GM19351 (cell line): Measurements from ENCODE around the gene USP17L10.
"Not testable (repeated sequence)": the region's sequence is repeated elsewhere in the genome, so short reads cannot be mapped to it uniquely, and the experiment has no call there.

ENCODE experiments used
- ATAC-seq: cut with Tn5 transposase; IDR thresholded peaks from one replicate; pipeline ENCODE4 v1.9.1; 2021; ENCODE audit warnings: mild to moderate bottlenecking, moderate library complexity; ENCODE audit not compliant: unreplicated experiment

The USP17L10 gene, protein sequence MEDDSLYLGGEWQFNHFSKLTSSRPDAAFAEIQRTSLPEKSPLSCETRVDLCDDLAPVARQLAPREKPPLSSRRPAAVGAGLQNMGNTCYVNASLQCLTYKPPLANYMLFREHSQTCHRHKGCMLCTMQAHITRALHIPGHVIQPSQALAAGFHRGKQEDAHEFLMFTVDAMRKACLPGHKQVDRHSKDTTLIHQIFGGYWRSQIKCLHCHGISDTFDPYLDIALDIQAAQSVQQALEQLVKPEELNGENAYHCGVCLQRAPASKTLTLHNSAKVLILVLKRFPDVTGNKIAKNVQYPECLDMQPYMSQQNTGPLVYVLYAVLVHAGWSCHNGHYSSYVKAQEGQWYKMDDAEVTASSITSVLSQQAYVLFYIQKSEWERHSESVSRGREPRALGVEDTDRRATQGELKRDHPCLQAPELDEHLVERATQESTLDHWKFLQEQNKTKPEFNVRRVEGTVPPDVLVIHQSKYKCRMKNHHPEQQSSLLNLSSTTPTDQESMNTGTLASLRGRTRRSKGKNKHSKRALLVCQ

GRCh38 chr4:9210357-9210756 is at the start of gene USP17L10:
Gene USP17L10 (plus strand): TSS chr4:9210657. CDS start chr4:9210657, 0 bp downstream.
- not testable (repeated sequence) for ATAC-seq

GRCh38 chr4:9165990-9166389 is 44.5 kb upstream of the USP17L10 start:
- ATAC-seq = not testable (repeated sequence)

DNA sequence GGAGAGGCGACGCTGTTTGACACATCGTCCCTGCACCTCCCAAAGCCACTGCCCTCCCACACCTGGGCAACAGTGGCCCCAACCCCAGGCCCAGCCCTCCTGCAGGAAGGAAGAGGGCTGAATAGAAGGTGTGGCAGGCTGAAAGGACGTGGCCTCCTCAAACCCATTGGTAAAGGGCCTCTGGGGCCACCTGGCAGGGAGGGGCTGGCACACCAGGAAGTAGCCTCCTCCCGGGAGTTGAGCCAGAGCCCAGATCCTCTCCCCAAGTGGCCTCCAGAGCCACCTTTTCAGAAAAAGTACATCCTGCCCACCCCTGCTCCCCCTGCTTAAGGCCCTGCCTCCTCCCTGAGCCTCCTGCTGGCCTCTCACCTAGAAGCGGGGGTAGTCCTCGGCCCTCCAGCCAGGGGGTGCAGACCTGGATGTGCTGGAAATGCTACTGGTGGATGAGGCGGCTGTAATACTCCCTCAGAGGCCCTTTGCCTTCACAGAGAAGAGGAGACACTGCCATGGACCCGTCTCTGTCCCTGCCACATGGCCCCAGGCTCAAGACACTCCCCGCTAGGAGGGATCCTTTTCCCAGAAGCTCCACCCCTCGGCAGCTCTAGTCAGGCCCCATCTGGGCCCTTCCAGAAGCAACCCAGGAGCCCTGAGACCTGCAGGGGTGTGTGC is 40.5 kb upstream of the USP17L10 start, which contains the start of gene FAM90A26:
Gene FAM90A26 (plus strand): TSS at position 619 of the 669 bp plus-strand sequence. CDS start 2,764 bp downstream, outside the sequence.
- ATAC-seq = not testable (repeated sequence)

DNA sequence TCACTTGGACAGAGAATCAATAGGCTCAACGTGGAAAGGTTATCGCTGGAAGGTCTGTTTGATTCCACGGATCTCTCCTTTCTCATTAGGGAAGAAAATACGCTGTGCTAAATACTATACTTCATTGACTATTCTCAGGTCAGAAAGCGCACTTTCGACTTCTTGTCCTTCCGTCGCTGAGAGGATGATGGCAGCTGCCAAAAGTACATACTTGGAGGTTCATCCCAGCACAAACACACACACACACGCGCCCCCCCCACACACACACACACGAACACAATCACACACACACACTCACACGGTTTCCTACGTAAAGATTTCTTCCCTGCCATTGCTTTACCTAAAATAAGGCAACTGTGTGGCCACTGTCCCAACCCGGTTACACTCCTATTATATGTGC is 4.2 kb downstream of the USP17L10 start:
- not testable (repeated sequence) for ATAC-seq

DNA sequence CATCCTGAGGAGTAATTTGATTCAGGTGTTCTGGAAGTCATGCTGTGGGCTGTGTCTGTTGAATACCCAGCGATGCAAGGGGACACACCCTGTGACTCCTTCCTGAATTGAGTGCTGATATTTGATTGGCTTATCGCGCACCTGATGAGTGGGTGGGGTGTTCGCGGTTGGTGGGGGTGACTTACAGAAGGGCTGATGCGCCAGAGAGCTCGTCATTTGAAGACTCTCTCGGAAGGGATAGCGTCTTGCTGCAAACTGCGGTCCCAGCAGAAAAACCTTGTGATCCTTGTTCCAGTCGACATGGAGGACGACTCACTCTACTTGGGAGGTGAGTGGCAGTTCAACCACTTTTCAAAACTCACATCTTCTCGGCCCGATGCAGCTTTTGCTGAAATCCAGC is 4.6 kb downstream of the USP17L10 start, which contains the start of gene USP17L11:
Gene USP17L11 (plus strand): TSS at position 301 of the 400 bp plus-strand sequence. CDS start 0 bp downstream, at position 301.
- not testable (repeated sequence) for ATAC-seq

- not testable (repeated sequence) for ATAC-seq
These were observed 9.4 kb downstream of the USP17L10 start, which contains the start of gene USP17L12 for GRCh38 chr4:9219852-9220251. Gene USP17L12 (plus strand): TSS chr4:9220152. CDS start chr4:9220152, 0 bp downstream.

DNA sequence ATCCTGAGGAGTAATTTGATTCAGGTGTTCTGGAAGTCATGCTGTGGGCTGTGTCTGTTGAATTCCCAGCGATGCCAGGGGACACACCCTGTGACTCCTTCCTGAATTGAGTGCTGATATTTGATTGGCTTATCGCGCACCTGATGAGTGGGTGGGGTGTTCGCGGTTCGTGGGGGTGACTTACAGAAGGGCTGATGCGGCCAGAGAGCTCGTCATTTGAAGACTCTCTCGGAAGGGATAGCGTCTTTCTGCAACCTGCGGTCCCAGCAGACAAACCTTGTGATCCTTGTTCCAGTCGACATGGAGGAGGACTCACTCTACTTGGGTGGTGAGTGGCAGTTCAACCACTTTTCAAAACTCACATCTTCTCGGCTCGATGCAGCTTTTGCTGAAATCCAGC is 14.1 kb downstream of the USP17L10 start, which contains the start of gene USP17L13:
Gene USP17L13 (plus strand): TSS at position 301 of the 400 bp plus-strand sequence. CDS start 0 bp downstream, at position 301.
- not testable (repeated sequence) for ATAC-seq

GRCh38 chr4:9230249-9230648 is 19.8 kb downstream of the USP17L10 start:
- ATAC-seq = not testable (repeated sequence)

DNA sequence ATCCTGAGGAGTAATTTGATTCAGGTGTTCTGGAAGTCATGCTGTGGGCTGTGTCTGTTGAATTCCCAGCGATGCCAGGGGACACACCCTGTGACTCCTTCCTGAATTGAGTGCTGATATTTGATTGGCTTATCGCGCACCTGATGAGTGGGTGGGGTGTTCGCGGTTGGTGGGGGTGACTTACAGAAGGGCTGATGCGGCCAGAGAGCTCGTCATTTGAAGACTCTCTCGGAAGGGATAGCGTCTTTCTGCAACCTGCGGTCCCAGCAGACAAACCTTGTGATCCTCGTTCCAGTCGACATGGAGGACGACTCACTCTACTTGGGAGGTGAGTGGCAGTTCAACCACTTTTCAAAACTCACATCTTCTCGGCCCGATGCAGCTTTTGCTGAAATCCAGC is 23.6 kb downstream of the USP17L10 start, which contains the start of gene USP17L15:
Gene USP17L15 (plus strand): TSS at position 301 of the 400 bp plus-strand sequence. CDS start 0 bp downstream, at position 301.
- not testable (repeated sequence) for ATAC-seq

- not testable (repeated sequence) for ATAC-seq
These were observed 28.0 kb downstream of the USP17L10 start for GRCh38 chr4:9238461-9238860.

DNA sequence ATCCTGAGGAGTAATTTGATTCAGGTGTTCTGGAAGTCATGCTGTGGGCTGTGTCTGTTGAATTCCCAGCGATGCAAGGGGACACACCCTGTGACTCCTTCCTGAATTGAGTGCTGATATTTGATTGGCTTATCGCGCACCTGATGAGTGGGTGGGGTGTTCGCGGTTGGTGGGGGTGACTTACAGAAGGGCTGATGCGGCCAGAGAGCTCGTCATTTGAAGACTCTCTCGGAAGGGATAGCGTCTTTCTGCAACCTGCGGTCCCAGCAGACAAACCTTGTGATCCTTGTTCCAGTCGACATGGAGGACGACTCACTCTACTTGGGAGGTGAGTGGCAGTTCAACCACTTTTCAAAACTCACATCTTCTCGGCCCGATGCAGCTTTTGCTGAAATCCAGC is 33.1 kb downstream of the USP17L10 start, which contains the start of gene USP17L17:
Gene USP17L17 (plus strand): TSS at position 301 of the 400 bp plus-strand sequence. CDS start 0 bp downstream, at position 301.
- ATAC-seq = not testable (repeated sequence)

GRCh38 chr4:9247953-9248680 is 37.7 kb downstream of the USP17L10 start, which contains the start of gene USP17L18:
Gene USP17L18 (plus strand): TSS chr4:9248630. CDS start chr4:9248630, 0 bp downstream.
- ATAC-seq = not testable (repeated sequence)

DNA sequence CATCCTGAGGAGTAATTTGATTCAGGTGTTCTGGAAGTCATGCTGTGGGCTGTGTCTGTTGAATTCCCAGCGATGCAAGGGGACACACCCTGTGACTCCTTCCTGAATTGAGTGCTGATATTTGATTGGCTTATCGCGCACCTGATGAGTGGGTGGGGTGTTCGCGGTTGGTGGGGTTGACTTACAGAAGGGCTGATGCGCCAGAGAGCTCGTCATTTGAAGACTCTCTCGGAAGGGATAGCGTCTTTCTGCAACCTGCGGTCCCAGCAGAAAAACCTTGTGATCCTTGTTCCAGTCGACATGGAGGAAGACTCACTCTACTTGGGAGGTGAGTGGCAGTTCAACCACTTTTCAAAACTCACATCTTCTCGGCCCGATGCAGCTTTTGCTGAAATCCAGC is 42.6 kb downstream of the USP17L10 start, which contains the start of gene USP17L19:
Gene USP17L19 (plus strand): TSS at position 301 of the 400 bp plus-strand sequence. CDS start 0 bp downstream, at position 301.
- ATAC-seq = not testable (repeated sequence)

DNA sequence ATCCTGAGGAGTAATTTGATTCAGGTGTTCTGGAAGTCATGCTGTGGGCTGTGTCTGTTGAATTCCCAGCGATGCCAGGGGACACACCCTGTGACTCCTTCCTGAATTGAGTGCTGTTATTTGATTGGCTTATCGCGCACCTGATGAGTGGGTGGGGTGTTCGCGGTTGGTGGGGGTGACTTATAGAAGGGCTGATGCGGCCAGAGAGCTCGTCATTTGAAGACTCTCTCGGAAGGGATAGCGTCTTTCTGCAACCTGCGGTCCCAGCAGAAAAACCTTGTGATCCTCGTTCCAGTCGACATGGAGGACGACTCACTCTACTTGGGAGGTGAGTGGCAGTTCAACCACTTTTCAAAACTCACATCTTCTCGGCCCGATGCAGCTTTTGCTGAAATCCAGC is 47.4 kb downstream of the USP17L10 start, which contains the start of gene USP17L20:
Gene USP17L20 (plus strand): TSS at position 301 of the 400 bp plus-strand sequence. CDS start 0 bp downstream, at position 301.
- ATAC-seq = not testable (repeated sequence)
